Fibroblast of upper back skin (primary cell): ENCODE data around the gene MZT1.
A peak's percentile ranks its signal among the peaks of the same experiment; 100 is the strongest.

Experiments
- DNase-seq: peaks from one replicate; pipeline ENCODE4 v3.0.0-alpha.2; 2013

The MZT1 gene

GRCh38 chr13:72678312-72678711, 49.1 kb downstream of the MZT1 start:
- DNase-seq: no peak

- DNase-seq: no peak
These were observed 50.0 kb downstream of the MZT1 start for GRCh38 chr13:72677431-72677830.

GRCh38 chr13:72666391-72666790, 61.0 kb downstream of the MZT1 start:
- no peak for DNase-seq

- peak; percentile 9 for DNase-seq
These were observed 64.9 kb downstream of the MZT1 start for GRCh38 chr13:72662548-72662947.
